GM18517 (cell line): ENCODE data around the gene GNAQ.

Experiments used
- ATAC-seq: cut with Tn5 transposase; IDR thresholded peaks from one replicate; pipeline ENCODE4 v1.9.1; 2021; ENCODE audit warnings: mild to moderate bottlenecking, moderate library complexity; ENCODE audit not compliant: unreplicated experiment

The GNAQ gene

DNA sequence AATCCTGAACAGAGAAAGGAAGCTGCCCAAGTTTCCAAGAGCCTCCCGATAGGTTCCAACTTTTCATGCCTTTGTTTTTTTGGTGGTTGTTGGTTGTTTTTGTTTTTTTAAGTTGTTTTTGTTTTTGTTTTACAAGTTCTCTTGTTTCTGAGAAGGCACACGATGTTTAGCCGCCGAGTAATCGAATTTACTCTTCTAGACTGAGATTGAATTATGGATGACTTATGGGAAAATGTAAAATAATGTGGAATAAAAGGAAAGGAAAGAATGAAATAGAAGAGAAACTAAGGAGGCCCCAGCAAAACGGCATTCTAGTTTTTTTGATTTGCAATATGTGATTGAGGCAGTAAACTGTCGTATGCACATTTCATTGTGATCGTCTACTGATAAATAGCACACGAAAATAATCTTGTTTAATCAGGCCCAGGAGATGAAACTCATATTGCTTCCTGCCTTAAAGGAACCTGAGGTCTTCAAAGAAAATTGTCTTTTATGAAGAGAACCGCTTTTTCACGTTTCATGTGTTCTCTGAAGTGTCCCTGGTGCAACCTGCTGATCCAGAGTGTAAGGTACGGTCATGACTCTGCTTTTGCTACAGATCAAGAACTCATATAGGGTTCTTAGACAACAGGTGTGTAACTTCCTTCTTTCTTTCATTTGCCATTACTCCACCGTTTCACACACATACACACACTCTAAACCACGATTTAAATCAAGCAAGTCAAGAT lies 1.3 kb upstream of the GNAQ start:
- ATAC-seq = no peak

DNA sequence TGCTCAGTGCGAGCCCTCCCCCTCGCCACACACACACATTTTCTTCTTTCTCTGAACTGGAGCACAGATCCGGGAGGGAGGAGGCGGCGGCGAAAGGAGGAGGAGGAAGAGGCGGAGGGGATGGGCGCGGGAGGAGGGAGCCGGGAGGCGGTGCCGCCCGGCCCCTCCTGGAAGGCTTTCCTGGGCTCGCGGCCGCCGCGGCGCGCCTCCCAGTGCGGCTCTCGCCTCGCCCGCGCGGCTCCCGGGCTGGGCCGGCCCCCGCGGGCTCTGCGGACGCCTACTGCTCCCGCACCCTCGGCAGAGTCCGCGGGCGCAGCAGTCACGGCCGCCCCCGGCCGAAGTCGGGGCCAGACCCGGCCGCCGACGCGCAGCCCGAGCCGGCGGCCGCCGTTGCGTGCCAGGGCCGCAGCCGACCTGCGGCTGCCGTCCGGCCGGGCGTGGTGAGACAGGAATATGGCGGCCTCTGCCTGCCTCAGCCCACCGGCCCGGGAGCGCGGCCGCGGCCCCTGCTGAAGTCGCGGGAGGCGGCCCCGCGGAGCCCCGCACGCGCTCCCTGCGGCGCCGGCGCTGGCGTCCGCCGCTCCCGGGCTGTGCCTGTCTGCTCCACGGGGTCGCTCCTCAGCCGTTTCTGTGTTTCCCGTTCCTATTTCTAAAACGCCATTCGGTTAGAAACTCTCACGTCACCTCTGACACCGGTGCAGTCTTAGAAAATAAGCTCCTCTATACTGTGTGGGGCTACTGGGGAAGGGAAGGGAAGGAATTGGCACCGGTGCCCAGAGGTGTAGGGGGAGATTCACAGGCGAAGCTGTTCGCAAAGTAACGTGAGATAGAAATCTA lies 500 bp upstream of the GNAQ start:
- ATAC-seq = no peak

DNA sequence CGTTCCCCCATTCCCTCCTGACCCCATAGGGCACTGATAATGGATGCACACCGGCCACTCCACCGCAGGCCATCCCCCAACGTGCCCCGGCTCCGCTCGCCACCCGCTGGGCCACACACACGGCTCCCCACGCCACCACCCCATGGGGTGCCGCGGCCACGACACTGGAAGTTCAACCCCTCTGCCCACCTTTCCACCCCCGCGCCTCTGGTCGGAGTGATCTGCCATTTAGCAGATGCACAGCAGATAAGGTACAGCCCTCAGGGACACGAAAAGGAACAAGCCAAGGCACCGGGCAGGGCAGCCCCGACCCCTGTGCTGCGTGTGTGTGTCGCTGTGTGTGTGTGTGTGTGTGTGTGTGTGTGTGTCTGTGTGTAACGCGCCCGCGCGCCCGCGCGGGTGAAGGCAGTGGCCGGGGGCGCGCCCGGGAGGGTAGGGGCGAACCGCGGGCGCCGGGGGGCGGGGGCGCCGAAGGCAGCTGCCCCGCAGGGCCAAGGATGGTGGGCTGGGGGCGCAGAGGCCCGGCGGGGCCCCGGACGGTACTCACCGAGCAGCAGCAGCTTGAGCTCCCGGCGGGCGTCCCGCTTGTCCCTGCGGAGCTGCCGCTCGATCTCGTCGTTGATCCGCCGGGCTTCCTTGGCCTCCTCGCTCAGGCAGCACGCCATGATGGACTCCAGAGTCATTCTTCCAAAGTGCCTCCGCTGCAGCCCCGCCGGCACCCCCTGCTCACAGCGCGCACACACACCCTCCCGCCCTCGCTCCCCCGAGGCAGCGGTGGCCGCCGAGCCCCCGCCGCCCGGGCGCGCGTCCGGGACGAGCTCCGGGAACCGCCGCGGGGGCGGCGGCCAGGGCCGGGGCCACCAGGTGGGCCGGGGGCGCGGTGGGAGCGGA lies 813 bp downstream of the GNAQ start:
- no peak for ATAC-seq

DNA sequence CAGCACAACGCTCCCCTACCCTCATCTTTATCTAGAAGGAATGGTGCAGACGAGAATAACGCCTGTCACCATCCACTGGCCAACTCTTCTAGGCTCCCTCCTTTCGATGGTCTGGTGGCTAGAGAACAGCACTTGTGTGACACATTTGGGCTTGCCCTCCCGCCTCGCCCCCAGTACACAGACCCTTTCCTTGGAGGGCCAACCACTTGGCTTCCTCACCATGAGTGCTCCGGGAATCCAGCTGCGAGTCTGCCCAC lies 1.4 kb downstream of the GNAQ start:
- no peak for ATAC-seq

DNA sequence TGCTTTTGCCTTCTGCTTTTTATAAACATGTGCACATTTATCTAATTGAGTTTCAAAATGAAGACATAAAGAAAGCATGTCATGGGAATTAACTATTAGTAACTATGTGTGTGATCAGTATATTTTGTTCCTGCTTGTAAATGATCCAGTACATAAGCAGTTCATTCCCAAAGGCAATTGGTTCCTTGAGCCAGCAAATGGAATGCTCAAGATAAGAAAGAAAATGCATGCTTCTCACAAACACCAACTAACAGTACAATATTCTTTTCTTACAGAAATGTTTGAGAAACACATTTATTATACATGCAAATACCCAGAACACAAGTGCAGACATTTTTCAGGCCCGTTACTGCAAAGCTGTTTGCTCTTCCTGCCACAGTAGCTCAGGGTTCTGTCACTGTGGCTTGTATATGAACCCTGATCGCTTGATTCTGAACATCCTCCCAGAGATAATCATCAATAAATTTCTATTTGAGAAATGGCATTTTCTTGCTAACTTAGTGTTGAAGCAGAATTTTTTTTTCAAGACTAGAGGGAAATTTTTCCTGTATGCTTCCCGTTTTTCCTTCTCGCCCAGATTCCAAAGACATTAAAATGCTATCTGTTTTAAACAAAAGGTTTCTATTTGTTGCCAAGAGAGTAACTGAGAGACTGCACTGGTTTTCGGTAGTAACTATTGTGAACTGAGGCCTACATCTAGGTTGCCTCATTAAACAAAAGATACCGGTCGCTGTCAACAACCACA lies 1.9 kb downstream of the GNAQ start:
- ATAC-seq = no peak

DNA sequence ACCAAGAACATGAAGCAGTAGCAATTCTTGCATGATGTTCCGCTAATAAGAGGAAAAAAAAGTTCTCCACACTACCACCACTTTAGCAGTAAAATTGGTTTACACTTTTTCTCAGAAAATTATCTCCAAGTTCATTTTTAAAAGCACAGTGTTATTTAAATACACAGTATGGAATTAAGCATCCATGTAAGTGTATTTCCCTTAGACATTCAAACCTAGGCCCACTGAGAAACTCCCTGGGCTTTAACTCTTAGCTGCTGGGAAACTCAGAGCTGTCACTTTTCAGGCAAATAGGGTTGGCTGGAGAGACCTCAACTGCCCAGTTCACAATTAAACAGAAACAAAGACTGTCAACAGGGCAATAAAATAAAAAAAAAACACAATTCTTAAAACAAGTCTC lies 2.7 kb downstream of the GNAQ start:
- no peak for ATAC-seq

DNA sequence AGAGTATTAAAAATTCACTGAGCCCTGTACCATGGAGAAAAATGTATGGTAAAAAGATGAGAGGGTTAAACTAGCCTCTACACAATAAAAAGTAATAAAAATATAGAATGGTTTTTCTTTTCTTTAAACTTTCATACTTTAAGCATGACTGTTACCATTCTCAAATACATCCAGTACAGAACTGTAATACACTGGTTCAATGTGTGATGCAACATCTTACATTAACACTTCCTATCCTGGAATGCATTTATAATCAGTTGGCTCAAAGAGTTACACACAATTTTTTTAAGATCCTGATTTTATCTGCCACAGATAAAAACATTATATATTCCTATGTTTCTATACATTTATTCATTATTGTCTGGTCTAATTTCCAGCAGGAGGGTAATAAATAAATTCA lies 4.7 kb downstream of the GNAQ start:
- ATAC-seq = no peak

DNA sequence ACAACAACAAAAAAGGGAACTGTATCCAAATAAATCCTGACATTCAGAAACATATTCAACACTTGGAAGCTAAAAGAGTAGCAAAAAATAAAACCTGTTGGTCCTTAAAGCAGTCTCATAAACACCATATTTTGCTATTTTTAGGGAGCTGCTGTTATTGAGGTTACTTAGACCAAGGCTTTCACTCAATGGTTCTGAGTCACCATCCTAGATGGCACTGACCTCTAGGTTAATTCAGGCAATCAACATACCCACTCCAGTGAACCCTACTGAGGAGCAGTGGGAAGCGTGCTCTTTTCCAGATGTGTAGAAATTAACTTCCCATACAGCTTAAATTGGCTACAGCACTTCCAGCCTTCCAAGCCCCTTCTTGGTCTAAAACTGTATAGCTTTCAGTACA lies 5.2 kb downstream of the GNAQ start:
- no peak for ATAC-seq

DNA sequence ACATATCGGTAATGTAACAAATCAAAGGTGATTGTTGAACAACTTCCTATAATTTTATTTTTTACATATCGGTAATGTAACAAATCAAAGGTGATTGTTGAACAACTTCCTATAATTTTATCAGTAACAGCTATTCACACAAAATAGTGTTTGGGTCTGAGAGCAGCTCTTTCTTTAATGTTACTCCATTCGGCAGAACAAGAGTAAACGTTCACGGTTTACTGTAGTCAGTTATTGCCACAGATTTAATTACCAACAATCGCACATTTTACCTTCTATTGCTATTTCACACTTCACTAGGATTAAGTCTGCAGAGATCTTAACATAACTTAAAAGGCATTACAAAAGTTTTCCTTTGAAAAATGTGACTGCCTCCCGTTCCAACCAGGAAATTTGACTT lies 6.4 kb downstream of the GNAQ start:
- no peak for ATAC-seq

DNA sequence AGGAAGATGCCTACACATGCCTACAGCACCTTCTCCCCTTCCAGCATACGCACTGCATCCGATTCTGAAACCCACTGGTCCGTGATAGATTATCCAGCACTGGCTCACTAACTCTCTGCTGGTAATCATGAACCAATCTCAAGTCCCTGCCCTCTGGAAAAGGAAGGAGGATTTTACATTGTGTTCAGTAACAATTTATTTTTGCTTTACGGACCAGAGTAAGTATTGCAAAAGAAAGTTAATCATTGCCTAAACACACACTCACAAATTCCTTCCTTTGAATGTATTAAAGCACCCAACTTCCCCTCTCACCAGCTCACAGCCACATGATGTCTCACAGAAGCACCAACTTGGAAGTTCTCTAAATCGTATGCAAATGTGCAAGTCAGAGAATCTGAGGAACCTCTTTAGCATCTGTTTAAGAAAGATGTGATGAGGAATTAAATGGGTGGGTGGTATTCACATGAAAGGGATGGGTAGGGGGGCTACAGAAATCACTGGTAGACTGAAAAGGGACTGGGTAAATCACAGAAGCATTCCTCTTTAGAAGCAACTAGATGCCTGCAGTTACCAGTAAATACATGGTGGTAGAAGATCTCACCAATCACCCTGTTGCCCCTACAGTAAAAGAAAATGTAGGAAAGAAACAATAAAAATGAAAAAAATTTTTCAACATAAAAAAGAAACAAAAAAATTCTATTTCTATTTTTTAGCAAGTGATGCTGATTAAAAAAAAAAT lies 8.4 kb downstream of the GNAQ start:
- no peak for ATAC-seq

DNA sequence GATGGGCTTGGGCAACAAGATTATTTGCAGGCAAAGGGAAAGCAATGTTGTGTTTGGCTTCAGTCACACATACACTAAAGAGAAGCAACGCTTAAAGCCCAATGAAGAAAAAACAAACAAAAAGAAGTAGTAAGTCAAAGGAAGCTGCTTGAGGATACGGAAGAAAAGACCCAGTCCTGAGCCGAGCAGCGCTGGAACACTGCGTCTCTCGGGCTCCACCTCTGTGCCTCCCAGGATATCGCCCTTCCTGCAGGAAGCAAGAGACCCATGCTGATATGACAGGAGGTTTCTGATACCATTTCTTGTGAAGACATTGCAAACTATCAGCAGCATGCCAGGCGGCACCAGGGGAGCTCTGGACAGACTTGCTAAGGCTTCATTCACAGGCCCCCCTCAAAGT lies 9.9 kb downstream of the GNAQ start:
- ATAC-seq = no peak

DNA sequence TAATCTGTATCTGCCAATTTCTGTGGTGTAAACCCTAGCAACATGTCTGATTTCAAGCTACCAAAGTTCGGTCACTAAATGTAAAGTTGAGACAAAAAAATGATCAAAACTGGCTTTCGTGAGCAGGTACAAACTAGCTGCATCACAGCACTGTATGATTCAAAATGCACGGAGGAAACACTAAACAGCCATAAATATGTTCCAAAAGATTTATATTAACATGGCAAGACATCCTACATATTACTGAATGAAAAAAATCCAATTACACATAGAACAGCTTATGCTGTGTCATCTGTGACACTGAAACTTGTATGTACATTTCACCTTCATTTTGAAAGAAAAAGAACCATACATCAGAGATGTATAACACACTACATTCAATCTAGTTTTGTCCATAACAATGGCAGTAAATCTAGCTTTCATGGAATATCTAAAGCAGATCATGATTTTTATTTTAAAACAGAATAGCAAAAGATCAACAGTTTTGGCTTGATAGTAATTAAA lies 14.4 kb downstream of the GNAQ start:
- no peak for ATAC-seq

DNA sequence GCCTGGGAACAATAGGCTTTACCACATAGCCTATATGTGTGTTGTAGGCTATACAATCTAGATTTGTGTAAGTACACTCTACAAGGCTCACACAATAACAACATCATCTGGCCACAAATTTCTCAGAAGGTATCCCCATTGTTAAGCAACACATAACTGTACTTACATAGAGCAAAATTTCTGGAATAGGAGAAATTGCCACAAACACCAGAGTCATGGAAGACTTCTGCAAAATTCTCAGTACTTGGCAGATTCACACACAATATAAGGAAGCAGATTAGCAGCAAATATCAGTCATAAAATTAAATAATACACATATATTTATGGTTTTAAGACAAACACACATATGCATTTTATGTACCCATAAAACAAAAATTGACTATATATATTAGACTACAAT lies 16.4 kb downstream of the GNAQ start:
- no peak for ATAC-seq

DNA sequence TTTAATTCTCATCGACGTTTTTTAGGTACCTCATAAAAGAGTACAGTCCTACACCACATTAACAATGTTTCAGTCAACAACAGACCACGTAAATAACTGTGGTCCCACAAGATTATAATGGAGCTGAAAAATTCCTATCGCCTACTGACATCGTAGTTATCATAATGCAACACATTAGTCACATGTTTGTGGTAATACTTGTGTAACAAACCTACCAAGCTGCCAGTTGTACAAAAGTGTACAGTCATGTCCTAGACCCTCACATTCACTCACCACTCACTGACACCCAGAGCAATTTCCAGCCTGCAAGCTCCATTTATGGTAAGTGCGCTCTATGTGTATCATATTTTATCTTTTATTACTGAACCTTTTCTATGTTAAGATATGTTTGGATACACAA lies 16.8 kb downstream of the GNAQ start:
- ATAC-seq = no peak

DNA sequence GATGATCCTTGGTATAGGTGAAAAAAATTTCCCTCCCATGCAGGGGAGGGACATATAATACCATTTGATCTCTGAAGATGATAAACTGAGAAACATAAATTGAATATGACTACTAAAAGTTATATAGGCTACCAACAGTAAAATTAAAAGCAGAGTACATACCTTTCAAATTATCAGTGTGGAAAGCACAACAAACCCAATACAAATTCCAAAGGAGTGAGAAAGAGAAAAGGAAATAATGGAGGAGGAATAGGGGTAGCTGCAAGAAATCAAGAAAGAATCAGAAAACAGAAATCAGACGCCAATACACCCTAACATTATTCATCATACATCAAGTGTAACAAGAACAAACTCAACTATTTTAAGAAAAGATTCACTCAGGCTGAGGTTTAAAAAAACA lies 17.7 kb downstream of the GNAQ start:
- no peak for ATAC-seq

DNA sequence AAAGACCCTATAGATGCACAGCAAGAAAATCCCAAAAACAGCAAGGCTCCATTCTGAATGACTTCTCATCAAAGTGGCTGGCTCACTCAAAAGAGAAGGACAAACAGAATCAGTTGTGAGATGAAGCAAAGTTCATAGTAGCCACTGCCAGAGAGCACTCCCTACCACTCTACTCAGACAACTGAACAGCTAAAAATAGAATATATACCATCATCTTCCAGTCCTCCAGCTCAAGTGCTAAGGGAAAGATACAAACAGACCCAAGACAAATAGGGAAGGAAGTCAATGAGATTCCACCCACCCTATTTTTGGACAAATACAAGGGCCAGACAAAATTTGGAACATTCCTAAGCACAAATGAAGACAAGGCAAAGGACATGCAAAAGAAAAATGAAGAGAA lies 20.6 kb downstream of the GNAQ start:
- ATAC-seq = no peak

DNA sequence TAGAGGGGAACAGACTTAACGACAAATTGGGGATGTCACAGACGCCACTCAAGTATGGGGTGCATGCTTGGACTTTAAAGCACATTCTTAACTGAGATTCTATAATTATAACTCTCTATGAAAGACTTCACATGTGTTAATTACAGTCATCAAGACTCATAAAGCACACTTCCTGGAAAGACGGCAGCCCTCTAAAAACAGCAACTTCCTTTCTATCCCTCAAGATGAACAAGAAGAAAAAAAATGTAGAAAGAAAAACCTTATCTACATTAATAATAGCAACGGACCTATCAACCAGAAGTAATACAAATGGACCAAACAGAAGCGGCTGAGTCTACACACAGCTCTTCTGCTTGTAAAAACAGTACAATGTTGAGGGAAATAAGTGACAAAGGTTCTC lies 21.2 kb downstream of the GNAQ start:
- ATAC-seq = no peak

DNA sequence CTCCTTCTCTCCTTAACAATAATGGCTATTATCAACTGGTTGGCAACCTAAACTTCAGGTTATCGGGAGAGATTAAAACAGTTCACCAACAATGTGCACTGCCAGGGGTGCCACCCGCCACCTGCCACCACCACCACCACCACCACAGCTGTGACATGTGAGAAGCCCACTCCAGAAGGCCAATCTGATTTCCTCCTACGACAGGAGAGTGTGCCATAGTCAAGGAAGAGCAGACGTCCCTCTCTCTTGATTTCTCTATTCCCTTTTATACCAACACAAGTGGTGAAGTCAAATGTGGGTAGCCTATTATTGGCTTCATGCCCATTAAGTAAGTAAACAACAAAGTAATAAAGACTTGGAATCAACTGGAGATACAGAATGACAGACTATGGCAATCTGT lies 22.4 kb downstream of the GNAQ start:
- no peak for ATAC-seq

DNA sequence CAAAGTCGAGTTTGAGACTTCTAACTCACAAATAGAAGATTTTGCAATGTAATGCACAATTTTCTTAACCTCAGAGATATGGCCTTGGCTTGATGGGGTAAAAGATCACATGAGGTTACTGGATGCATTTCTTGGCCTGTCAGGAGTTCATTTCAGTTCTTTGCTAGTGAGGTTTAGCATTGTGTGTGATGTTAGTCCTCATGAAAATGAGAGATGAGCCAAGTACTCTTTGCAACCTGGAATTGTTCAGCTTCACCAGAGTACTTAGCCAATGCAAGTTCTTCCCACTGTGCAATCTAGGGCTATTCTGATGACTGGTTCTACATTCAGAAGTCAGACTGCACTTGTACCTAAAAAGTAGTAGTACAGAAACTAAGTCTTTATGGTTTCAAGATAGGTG lies 24.9 kb downstream of the GNAQ start:
- ATAC-seq = no peak
